HUDEP-2 (cell line): ENCODE results near the gene C19orf85.

ENCODE experiments used
- DNase-seq, 76 experiments: peaks; one replicate each; lab custom pipeline; 2025; ENCODE audit not compliant: unreplicated experiment in 76 of 76; lab: John Stamatoyannopoulos, UW

The C19orf85 gene

GRCh38 chr19:55419624-55420236 is 44.8 kb downstream of the C19orf85 start:
- DNase-seq, result no peak

GRCh38 chr19:55419103-55419502 is 45.4 kb downstream of the C19orf85 start:
- no peak for DNase-seq

GRCh38 chr19:55418185-55418584 is 46.4 kb downstream of the C19orf85 start:
- DNase-seq, result peak in 63 of 76 experiments; percentile 21 to 82 (median 54)
